HG02642 (cell line): Measurements from ENCODE around the gene FCER2.

ENCODE experiments used
- ATAC-seq: cut with Tn5 transposase; IDR thresholded peaks from one replicate; pipeline ENCODE4 v1.9.1; 2021; ENCODE audit warnings: mild to moderate bottlenecking; ENCODE audit not compliant: unreplicated experiment, poor library complexity

The FCER2 gene

DNA sequence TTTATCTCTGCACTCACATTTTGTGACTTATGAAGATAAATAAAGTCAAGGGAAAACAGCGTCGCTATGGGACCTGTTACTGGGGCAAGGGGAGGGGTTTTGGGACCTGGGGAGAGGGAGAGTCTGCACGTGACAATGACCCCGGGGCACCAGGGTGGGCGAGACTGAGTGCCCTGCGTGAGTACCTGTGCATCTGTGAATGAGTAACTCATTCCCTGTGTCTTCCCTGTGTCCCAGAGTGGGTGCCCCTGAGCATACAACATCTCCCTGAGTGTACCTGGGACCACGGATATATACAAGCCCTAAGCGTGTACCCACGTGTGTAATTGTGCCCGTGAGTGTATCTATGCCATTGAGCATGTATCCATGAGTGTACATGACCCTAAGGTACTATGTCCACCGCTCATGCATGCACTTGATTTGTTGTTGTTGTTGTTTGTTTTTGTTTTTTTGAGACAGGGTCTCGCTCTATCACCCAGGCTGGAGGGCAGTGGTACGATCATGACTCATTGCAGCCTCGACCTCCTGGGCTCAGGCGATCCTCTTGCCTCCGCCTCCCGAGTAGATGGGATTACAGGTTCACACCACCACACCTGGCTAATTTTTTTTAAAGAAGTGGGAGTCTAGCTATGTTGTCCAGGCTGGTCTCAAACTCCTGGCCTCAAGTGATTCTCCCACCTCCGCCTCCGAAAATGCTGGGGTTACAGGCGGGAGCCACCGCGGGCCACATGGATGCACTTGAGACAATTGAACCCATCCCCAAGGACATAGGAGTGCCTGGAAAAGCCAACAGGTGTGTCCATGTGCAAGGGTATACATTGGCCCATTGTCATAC is 21.9 kb downstream of the FCER2 start:
- no peak for ATAC-seq

DNA sequence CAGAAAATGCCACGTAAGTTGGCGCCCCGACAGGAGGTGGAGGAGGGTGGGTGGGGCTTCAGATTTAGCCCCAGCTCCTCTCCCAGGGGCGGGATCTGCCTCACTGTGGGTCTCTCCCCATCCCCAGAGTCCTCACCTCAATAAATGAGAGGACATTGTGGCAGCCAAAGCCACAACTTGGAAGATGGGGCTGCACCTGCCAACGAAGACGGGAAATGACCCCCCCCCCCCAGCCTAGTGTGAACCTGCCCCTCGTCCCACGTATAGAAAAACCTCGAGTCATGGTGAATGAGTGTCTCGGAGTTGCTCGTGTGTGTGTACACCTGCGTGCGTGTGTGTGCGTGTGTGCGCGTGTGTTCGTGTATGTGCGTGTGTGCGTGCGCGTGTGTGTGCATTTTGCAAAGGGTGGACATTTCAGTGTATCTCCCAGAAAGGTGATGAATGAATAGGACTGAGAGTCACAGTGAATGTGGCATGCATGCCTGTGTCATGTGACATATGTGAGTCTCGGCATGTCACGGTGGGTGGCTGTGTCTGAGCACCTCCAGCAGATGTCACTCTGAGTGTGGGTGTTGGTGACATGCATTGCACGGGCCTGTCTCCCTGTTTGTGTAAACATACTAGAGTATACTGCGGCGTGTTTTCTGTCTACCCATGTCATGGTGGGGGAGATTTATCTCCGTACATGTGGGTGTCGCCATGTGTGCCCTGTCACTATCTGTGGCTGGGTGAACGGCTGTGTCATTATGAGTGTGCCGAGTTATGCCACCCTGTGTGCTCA is 22.8 kb downstream of the FCER2 start:
- no peak for ATAC-seq

GRCh38 chr19:7677669-7678311 is 24.1 kb downstream of the FCER2 start:
- no peak for ATAC-seq

DNA sequence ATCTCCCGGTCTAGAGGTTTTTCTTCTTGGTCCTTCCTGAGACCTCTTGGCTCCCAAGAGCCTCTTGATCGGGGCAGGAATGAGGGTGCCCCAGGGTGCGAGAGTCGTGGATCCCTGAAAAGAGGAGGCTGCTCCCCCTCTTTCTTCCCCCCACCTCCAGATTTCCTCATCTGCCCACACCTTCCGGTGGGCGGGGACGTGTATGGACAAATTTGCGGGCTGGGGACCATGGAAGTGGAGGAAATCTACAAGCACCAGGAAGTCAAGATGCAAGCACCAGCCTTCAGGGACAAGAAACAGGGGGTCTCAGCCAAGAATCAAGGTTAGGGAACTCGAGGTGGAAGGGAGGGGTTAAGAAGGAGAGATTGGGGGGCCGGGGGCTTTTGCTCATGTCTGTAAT is 25.1 kb downstream of the FCER2 start, which contains the start of gene MCEMP1:
TSS of gene MCEMP1 (plus strand) at position 237 of the 400 bp plus-strand sequence. CDS start at position 268, 31 bp downstream.
- ATAC-seq: no peak

GRCh38 chr19:7676376-7676775 is 25.6 kb downstream of the FCER2 start:
- ATAC-seq: no peak

DNA sequence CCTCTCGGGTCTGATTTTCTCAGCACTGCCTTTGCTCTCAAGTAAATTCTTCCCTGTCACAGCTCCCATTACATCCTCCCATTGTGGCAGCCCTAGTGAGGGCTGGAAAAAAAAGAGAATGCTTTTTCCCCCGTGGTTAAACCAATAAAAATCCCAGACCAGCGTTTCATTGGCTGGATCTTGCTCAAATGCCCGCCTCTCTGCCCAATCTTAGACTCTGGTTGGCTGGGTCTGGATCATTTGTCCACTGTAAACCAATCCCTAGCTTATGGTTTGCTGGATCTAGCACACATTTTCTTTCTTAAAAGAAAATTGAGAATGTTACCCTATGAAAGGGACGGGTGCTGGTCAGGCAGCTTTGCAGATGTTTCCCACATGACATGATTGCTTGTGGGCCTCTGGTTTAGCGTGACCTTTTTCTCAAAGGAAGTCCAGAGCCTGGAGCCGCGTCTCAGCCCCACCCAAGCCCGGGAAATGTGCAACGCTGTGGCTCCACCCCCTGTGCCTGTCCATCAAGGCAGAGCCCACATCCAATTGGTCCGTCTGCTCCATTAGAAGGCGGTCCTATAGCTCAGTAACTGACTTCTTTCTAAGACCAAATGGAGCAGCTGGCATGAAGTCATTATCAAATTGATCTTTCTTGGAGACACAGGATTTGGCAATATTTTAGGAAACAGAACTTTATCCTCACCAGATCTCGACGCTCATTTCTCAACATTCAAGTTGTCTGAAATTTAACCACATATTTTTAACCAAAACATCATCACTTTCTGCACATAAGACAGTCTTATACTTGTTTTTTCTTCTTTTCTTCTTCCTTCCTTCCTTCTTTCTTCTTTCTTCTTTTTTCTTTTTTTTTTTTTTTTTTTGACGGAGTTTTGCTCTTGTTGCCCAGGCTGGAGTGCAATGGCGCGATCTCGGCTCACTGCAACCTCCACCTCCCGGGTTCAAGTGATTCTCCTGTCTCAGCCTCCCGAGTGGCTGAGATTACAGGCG is 27.6 kb downstream of the FCER2 start:
- no peak for ATAC-seq

DNA sequence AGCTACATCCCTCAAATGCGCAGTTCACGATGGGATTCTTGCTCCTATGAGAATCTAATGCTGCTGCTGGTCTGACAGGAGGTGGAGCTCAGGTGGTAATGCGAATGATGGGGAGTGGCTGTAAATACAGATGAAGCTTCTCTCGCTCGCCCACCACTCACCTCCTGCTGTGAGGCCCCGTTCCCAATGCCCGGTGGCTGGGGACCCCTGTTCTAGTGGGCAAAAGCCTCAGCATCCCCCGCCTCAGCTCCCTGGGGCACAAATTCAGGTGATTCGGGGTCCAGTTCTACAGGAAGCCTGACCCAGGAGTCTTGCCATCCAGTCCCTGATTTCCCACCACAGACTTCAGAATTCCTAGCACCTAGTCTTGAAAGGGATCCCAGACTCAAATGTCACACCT is 29.4 kb downstream of the FCER2 start:
- ATAC-seq: no peak

GRCh38 chr19:7670790-7671189 is 31.1 kb downstream of the FCER2 start:
- no peak for ATAC-seq

GRCh38 chr19:7670150-7670783 is 31.7 kb downstream of the FCER2 start:
- ATAC-seq: no peak

- no peak for ATAC-seq
Measured at GRCh38 chr19:7669641-7670040, 32.3 kb downstream of the FCER2 start.

DNA sequence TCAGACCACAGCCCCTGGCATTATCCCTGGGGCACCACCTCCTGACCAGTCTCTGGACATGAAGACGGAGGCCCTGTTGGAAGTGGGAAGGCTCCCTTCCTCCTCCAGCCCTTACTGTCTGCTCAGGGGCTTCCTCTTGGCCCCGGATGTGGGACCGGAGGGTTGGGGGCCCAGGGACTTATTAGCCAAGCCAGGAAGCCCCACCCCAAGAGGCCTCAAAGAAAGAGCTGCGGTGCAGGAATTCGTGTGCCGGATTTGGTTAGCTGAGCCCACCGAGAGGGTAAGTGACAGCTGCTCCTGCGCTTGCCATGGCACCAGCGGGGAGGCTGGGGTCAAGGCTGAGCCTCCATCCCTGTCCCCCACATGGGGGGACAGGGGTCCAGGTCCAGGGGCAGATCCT is 33.1 kb downstream of the FCER2 start, which contains the start of gene RETN:
TSS of gene RETN (plus strand) at position 208 of the 400 bp plus-strand sequence. CDS start 278 bp downstream, outside the sequence.
- ATAC-seq: no peak

GRCh38 chr19:7665076-7665475 is 36.9 kb downstream of the FCER2 start:
- no peak for ATAC-seq

- no peak for ATAC-seq
Measured at GRCh38 chr19:7663706-7664105, 38.2 kb downstream of the FCER2 start.

DNA sequence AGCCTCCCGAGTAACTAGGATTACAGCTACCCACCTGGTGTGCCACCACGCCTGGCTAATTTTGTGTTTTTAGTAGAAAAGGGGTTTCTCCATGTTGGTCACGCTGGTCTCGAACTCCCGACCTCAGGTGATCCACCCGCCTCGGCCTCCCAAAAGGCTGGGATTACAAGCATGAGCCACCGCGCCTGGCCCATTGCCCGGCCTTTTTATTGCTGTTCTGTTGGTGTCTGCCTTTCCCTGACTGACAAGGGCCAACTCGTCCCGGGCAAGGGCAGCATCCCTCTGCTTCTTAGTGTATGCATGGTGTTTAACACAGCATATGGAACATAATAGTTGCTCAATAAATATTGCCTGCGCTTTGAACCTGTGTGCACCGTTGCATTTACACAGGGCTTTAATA is 39.3 kb downstream of the FCER2 start:
- no peak for ATAC-seq

GRCh38 chr19:7661744-7662538 is 40.0 kb downstream of the FCER2 start:
- no peak for ATAC-seq

GRCh38 chr19:7658219-7658686 is 43.7 kb downstream of the FCER2 start:
- ATAC-seq: peak; percentile 74

GRCh38 chr19:7657131-7657751 is 44.7 kb downstream of the FCER2 start:
- no peak for ATAC-seq

DNA sequence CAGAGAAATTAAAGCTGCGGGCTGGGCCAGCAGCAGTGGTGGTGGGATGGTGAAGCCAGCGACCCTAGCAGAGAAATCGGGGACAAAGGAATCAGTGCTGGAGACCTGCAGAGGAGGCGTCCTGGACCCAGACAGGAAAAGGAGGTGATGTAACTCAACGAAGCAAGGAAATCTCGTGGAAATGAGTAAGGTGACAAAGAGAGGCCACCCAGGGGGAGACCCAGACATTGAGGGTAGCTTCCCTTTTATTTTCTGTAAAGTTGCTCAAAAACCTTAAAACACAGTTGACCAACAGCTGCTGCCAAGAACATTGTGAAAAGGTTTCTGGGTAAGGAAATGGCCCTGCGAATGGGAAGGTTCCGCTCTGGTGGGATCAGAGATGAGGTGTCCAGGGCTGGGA is 46.4 kb downstream of the FCER2 start:
- no peak for ATAC-seq
